GM19240 (cell line): ENCODE data around the gene COPG2.
"Not testable (repeated sequence)": the region's sequence is repeated elsewhere in the genome, so short reads cannot be mapped to it uniquely, and the experiment has no call there.

Source experiments
- DNase-seq: peaks from one replicate; pipeline ENCODE4 v3.0.0; 2011; ENCODE audit warnings: low spot score; ENCODE audit not compliant: insufficient read length

Gene COPG2

DNA sequence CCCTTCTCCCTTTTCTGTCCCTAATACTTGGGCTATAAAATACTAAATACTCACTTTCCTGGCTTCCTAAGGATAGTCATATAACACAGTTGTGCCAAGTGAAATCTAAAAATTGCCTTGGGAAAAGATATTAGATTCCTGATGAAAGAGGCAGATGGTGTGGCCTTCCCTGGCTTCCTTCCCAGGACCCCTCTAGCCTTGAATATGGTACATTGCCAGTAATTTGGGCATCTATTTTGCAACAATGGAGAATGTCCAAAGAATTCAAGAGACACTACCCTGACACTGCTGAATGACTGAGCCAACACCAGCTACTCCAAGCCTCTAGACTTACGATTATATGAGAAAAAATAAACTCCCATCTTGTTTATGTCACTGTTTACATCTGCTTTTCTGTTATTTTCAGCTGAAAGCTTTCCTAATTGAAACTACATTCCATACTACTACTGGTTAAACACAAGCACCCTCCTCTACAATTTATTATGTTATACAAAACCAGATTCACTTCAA is 17.9 kb downstream of the COPG2 start:
- DNase-seq = no peak

DNA sequence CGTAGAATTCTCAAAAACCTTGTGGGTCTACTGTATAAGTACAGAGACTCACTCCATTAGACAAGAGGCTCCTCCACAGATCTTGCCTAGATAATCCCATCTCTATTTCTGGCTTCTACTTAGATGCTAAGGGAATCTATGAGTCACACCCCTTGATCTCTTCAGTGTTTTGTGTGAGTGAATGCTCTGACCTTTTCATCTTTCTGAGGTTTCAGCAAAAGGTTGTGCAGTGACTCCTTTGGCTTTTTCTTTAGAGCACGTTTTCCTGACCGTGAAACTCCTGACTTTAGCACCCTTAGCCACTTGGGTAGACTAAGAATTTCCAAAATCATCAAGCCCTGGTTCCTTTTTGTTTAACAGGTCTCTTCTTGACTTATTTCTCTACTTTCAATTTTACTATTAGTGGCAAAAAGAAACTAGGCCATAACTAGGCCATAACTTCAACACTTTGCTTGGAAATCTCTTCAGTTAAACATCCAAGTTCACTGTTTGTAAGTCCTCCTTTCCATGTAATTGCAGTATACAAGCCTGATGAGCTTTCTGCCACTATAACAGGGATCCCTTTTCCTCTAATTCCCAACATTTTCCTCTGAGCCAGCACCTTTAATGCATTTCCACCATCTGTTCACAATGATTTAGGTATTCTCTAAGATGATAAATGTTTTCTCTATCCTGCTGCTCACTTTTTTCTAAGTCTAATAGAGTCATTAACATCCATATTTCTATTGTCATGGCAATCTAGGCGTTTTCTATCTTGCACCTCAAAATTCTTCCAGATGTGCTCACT is 19.4 kb downstream of the COPG2 start:
- DNase-seq = peak; percentile 8

DNA sequence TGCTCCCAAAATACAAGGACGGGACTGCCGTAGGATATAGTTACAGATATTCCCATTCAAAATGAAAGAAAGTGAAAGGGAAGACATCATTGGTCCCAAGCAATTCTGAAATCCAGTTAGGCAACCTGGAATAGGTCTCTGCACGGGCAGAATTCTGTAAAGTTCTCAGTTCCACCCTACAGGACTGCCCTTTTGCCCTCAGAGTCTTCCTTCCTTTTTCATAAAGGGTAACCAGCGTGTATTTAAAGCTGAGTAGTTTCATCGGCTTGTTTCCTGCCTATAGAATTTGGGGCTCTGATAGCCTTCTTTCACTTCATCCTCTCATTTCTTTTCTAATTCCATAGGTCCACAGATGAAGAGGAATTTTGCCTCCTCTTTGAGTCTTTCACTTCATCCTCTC is 20.0 kb downstream of the COPG2 start:
- DNase-seq = peak; percentile 3

DNA sequence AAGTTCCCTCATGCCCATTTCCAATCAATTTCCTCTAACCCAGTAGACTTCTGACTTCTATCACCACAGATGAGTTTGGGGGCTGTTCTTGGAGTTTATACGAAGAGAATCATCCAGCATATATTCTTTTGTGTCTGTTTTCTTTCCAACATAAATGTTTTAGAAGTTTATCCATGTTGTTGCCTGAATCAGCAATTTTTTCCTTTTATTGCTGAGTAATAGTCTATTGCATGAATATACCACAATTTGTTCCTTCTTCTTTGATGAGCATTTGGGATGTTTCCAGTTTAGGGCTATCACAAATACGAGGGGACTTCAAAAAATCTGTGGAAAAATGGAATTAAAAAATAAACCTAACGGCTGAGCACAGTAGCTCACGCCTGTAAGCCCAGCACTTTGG is 26.2 kb downstream of the COPG2 start:
- DNase-seq = no peak

DNA sequence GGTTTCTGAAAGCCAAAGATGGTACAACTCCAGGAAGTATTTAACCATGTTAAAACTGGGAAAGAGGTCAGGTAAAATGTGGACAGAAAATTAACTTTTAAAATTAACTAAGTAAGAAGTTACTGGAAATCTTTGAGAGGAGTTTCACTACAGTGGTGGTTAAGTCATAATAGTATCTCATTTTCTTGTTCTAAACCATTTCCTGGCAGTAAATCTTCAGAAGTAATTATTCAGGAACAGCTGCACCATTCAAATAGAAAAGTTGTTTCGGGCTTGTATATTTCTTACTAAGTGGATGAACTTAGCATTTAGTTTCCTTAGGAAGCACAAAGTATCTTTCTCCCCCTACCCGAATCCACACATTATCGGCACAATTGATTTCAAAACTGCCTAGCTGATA is 27.1 kb downstream of the COPG2 start:
- no peak for DNase-seq

DNA sequence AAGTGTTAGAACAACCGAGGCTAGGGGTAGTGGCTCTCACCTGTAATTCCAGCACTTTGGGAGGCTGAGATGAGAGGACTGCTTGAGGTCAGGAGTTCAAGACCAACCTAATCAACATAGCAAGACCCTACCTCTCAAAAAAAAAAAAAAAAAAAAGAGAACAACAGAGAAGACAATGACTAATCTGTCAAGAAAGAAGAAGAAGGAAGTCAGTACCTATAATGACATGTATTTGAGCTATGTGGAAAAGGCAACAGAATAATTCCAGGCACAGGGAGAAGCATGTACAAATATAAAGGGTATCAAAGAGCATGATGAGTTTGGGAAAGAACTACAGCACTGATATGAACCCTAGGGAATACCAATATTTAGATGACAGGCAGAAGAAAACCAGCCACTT is 27.5 kb downstream of the COPG2 start:
- DNase-seq = no peak

DNA sequence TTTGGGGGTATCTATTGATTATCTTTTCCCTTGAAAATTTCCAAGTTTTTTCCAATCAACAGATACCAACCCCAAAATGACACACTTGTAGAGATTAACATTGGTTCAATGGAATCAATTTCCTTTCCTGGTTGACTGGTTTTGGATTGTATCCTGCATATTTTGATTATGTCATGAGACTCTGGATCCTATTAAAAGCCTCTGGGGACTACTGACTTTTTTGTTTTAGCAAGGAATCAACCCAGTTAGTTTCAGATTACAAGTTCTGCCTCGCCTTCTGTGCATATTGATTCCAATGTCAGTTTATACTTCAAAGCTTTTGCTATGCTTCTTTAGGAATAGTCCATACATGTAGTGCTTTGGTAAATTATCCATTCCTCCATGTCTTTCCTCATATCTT is 29.2 kb downstream of the COPG2 start:
- no peak for DNase-seq

DNA sequence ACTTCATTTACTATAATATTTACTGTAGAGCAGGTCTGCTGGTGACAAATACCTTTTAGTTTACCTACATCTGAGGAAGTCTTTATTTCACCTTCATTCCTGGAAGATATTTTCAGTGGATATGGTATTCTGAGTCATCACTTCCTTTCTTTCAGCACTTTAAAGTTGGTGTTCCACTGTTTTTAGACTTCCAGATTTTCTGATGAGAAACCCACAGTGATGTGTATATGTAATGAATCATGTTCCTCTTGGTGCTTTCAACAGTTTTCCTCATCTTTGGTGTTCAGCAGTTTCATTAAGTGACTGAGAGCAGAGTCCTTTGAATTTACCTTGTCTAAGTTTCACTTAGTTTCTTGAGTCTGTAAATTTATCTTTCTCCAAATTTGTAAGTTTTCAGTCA is 36.4 kb downstream of the COPG2 start:
- DNase-seq = no peak

DNA sequence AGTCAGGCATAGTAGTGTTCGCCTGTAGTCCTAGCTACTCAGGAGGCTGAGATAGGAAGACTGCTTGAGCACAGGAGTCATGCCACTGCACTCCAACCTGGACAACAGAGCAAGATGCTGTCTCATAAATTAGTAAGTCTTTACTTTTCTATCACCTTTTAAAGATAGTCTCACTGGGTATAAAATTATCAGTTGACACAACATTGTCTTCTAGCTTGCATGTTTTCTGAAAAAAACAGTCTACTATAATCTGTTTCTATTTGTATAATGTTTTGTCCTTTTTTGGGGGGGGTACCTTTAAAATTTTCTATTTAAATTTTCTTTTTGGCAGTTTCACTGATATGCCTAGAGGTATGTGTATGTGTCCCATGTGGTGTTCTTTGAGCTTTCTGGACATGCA is 39.6 kb downstream of the COPG2 start:
- no peak for DNase-seq

DNA sequence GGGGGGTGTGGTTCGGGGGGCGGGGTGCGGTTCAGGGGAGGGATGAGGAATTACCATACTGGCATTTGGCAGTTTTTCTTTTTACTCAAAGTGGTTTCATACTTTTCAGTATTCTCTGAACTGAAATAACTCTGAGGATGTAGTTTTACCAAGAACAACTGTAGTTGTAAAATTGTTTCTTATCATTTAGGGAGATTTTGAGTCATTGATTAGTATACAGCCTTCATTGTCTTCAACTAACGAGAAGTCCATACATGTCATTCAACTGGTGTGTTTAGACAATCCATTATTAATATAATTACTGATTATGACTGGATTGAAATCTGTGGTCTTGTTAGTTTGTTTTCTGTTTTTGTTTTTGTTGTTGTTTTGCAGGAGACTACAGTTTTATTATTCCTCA is 40.8 kb downstream of the COPG2 start:
- no peak for DNase-seq

DNA sequence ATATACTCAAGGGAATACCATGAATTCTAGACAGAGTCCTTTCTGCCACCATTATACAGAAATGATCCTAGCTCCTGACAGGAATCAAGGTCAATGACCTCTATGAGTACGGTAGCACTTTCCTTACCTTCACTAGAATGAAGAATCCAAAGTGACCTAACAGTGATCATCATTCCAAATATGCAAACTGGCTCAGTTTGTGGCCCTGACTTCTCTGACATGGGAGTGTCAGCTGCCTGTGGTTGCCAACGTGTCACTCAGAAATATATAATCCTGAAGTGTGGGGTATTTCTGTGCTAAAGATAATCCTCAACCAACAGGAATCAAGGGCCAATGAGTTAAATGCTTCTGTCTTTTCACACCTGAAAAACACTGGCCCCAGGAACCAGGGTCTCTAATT is 45.7 kb downstream of the COPG2 start:
- no peak for DNase-seq

DNA sequence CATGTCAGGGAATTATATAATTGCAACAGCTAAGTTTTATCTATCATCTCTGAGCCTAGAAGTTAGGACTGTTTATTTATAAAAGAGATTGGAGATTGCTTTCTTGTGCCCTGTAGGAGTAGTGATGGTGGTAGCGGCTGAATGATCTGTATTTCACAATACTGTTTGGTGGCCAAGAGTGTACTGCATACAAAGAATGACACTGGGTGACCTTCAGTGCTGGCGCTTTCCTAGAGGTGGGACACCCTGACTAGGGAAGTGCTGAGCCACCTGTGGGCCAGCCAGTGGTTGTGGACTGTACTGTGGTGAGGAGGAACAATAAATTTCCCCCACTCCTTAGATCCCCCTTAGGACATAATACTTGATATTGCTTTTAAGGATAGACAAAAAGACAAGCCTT is 53.0 kb downstream of the COPG2 start:
- no peak for DNase-seq

DNA sequence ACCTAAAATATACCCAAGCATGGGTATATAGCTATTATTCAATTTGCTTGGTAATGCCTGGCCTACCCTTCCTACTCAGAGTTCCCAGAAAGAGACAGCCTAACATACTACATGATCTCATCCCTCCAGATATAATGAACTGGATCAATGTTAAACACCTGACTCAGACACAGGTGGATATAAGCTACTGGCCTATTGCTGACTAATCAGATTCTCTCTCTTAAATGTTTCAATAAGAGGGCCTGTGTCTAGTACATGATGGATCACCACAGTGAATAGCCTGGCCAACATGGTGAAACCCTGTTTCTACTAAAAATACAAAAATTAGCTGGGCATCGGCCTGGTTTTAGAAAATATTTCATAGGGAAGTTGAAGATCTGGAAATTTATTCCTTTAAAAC is 54.1 kb downstream of the COPG2 start:
- no peak for DNase-seq

DNA sequence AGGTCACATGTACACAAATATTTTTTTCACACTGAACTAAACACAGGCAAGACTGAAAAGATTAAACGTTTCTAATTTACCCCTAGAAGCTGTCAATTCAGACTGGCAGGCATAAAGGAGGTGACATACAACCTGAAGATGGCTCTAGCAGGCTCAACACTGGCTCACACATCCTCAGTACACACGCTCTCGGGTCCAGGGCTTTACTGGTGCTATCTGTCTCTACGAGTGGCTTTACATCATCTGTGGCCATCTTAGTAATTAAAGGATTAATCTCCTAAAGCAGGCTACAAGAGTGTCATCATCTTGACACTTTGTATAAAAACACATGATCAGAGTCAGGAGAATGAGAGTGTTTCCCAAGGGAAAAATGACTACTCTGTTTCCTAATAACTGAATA is 57.3 kb downstream of the COPG2 start:
- no peak for DNase-seq

DNA sequence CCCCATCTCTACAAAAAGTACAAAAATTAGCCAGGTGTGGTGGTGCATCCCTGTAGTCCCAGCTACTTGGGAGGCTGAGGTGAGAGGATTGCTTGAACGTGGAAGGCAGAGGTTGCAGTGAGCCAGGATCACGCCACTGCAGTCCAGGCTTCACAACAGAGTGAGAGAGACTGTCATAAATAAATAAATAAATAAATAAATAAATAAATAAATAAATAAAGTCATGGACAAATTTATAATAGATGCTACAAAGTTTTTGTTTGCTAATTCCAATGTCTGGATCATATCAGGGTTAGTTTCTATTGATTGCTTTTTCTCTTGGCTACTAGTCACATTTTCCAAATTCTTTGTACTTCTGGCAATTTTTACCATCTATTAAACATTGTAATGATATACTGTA is 61.5 kb downstream of the COPG2 start:
- not testable (repeated sequence) for DNase-seq

DNA sequence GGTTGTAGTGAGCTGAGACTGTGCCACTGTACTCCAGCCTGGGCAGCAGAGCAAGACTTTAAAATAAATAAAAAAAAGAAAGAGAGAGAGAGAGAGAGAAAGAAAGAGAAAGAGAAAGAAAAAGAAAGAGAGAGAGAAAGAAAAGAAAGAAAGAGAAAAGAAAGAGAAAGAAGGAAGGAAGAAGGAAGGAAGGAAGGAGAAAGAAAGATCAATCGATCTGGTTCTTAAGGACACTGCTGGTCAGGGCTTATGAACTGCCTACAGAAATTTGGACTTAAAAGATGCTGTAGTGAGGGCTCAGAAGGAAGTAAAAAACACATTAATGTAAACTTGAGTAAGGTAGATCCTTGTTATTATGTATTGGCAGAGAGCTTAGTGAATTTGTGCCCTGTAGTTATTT is 62.4 kb downstream of the COPG2 start:
- no peak for DNase-seq

DNA sequence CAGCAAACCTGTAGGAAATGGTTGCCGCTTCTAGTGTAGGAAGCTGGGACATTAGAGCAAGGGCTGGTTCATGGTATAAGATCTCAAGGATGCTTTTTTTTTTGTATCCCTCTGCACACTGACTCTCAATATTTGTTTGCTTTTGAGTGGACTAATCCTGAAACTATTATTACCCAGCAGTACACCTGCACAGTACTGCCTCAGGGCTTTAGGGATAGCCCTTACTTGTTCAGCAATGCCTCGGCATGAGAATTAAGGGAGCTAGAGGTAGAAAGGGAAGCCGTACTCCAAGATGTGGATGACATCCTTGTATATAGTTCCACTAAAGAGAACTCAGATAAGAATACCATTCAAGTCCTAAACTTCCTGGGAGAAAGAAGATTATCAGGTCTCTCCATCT is 70.5 kb downstream of the COPG2 start:
- no peak for DNase-seq

DNA sequence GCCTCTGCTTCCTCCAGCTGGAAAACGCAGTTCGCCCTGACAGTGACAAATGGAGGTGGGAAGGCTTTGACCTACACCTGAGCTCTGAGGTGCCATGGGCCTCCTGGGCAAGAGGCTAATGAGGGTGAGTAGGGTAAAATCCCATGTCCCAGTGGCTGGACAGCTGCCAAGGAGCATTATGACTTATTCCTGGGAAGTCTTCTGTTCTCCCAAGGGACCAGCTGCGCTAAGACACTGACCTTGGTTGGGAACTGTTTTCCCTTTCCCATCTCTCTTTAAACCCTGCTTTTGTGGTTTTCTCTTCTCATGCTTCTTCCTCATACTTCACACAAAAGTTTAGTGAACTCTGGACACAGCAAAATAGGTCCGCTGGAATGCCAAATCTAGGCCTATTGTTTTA is 72.6 kb downstream of the COPG2 start:
- DNase-seq = no peak

DNA sequence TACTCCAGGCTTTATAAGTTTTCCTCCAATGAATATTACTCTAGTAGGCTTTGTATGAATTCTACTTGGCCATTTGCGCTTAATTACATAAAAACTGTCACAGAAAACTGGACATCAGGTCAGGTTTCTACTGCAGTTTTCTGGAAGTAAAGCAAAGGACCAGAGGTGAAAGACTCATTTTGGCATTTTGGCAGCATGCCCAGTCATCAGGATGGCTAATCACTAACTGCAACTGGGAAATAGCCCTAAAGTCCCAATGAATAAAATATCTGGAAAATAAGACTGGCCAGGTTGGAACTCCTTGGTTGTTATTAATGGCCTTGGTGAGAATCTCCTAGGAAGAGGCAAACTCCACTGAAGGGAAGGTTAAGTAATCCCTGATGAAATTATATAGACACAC is 75.5 kb downstream of the COPG2 start:
- no peak for DNase-seq

DNA sequence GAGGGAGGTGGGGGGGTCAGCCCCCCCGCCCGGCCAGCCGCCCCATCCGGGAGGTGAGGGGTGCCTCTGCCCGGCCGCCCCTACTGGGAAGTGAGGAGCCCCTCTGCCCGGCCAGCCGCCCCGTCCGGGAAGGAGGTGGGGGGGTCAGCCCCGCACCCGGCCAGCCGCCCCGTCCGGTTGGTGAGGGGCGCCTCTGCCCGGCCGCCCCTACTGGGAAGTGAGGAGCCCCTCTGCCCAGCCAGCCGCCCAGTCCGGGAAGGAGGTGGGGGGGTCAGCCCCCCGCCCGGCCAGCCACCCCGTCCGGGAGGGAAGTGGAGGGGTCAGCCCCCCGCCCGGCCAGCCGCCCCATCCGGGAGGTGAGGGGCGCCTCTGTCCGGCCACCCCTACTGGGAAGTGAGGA is 77.1 kb downstream of the COPG2 start:
- DNase-seq = not testable (repeated sequence)

DNA sequence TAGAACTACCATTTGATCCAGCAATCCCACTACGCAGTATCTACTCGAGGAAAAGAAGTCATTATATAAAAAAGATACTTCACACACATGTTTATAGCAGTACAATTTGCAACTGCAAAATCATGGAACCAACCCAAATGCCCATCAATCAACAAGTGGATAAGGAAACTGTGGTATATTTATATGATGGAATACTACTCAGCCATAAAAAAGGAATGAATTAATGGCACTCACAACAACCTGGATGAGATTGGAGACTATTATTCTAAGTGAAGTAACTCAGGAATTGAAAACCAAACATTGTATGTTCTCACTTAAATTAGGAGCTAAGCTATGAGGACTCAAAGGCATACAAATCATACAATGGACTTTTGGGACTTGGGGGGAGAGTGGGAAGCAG is 82.6 kb downstream of the COPG2 start:
- not testable (repeated sequence) for DNase-seq

DNA sequence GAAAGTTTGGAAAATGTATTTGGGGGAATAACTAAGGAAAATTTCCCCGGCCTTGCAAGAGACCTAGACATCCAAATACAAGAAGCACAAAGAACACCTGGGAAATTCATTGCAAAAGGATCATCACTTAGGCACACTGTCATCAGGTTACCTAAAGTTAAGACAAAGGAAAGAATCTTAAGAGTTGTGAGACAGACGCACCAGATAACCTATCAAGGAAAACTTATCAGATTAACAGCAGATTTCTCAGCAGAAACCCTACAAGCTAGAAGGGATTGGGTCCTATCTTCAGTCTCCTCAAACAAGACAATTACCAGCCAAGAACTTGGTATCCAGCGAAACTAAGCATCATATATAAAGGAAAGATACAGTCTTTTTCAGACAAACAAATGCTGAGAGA is 93.4 kb downstream of the COPG2 start:
- not testable (repeated sequence) for DNase-seq

DNA sequence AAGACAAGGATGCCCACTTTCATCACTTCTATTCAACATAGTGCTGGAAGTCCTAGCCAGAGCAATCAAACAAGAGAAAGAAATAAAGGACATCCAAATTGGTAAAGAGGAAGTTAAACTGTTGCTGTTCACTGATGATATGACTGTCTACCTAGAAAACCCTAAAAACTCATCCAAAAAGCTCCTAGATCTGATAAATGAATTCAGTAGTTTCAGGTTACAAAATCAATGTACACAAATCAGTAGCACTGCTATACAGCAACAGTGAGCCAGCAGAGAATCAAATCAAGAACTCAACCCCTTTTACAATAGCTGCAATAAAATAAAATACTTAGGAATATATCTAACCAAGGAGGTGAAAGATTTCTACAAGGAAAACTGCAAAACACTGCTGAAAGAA is 98.4 kb downstream of the COPG2 start:
- DNase-seq = not testable (repeated sequence)

DNA sequence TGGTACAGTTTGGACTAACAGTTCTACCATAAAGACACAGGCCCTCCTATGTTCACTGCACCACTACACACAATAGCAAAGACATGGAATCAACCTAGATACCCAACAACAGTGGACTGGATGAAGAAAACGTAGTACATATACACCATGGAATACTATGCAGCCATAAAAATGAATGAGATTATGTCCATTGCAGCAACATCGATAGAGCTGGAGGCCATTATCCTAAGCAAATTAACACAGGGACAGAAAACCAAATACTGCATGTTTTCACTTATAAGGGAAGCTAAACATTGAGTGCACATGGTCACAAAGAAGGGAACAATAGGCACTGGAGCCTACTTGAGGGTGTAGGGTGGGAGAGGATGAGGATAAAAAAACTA is 101.7 kb downstream of the COPG2 start:
- no peak for DNase-seq
